ENCODE results near the gene PNPLA6. TPM values are rescaled to one million over a fixed set of nuclear protein-coding genes. Genes with fewer than 3 reads are reported as not detected.

Gene PNPLA6
- total RNA-seq, 1 experiment from 2014 or later = 217 TPM

- intact Hi-C loops (cut with micrococcal nuclease) = loop anchor here (10.0 kb wide), 1 partner anchor 112 kb away; no protein-coding TSS in a partner anchor
- no peaks in the 10 kb centered on the region for H3K9me3 ChIP-seq (ENCODE audit: low read length)
- no peaks in the 10 kb centered on the region for H3K27me3 ChIP-seq (ENCODE audit: low read length)
- peak overlapping the region; percentile 77 for H3K4me2 ChIP-seq (ENCODE audit: low read length)
- POLR2A ChIA-PET (ENCODE audit: unreplicated experiment) = interaction anchor here (0.6 to 0.8 kb wide), 5 partner anchors 24 to 936 kb away, joined by 3 to 8 read pairs (median 5); no protein-coding TSS in a partner anchor
- H3K9ac ChIP-seq (ENCODE audit: low read length) = no peak overlapping the region
- H3K9me2 ChIP-seq (replicated peaks; ENCODE audit: low read length) = no peaks in the 10 kb centered on the region
- CTCF ChIA-PET = interaction anchor here (0.5 to 1.0 kb wide), 3 partner anchors 99 to 422 kb away, joined by 3 to 4 read pairs (median 3); no protein-coding TSS in a partner anchor
- H3K27ac ChIP-seq (ENCODE audit: low read length) = no peak overlapping the region
- H4K20me1 ChIP-seq (ENCODE audit: low read length) = no peaks in the 10 kb centered on the region
- no peaks in the 10 kb centered on the region for H3K79me2 ChIP-seq (ENCODE audit: low read length)
- no peaks in the 10 kb centered on the region for H3K36me3 ChIP-seq (ENCODE audit: low read depth, low read length)
- TF ChIP-seq EZH2phosphoT487 (IDR thresholded peaks at IDR 0.05; ENCODE audit: borderline replicate concordance, low read length) (no peak), CTCF (conservative IDR thresholded peaks at IDR 0.05; ENCODE audit: low read depth, low read length) (no peak), EZH2 (IDR thresholded peaks at IDR 0.05; ENCODE audit: low read length, unreplicated experiment) (no peak)
- H3F3A ChIP-seq (ENCODE audit: low read length, unreplicated experiment) = no peaks in the 10 kb centered on the region
- peak overlapping the region; percentile 48 for H3K4me3 ChIP-seq (ENCODE audit: low read length)
- ATAC-seq (peak; percentile 89), DNase-seq (peak; percentile 99)
- H3K4me1 ChIP-seq (ENCODE audit: insufficient read depth, low read length) = peaks cover 16% of the 10 kb centered on the region
- BruUV-seq (replicated peaks) = TSS peak; percentile 50
- H2AFZ ChIP-seq (ENCODE audit: low read length) = peak overlapping the region; percentile 84
These were observed 28.9 kb upstream of the PNPLA6 start for GRCh38 chr19:7506385-7507328.

GRCh38 chr19:7507884-7508283 lies 27.6 kb upstream of the PNPLA6 start:
- POLR2A ChIA-PET (ENCODE audit: unreplicated experiment) = no interaction called here
- Histone ChIP-seq H3K9me2 (replicated peaks; ENCODE audit: low read length) (no peaks in the 10 kb centered on the region), H3K4me3 (ENCODE audit: low read length) (no peak overlapping the region), H3K27ac (ENCODE audit: low read length) (no peak overlapping the region), H3K9ac (ENCODE audit: low read length) (no peak overlapping the region), H4K20me1 (ENCODE audit: low read length) (no peaks in the 10 kb centered on the region), H3F3A (ENCODE audit: low read length, unreplicated experiment) (no peaks in the 10 kb centered on the region), H3K4me2 (ENCODE audit: low read length) (0 out of 2 replicates have a peak overlapping the region, but pooled peaks have one; percentile 12), H2AFZ (ENCODE audit: low read length) (no peak overlapping the region), H3K36me3 (ENCODE audit: low read depth, low read length) (no peaks in the 10 kb centered on the region), H3K4me1 (ENCODE audit: insufficient read depth, low read length) (peaks cover 16% of the 10 kb centered on the region), H3K27me3 (ENCODE audit: low read length) (no peaks in the 10 kb centered on the region), H3K9me3 (ENCODE audit: low read length) (no peaks in the 10 kb centered on the region), H3K79me2 (ENCODE audit: low read length) (no peaks in the 10 kb centered on the region)
- intact Hi-C loops (cut with micrococcal nuclease) = loop anchor here (10.0 kb wide), 1 partner anchor 113 kb away; no protein-coding TSS in a partner anchor
- BruUV-seq (replicated peaks) = no TSS peak
- DNase-seq = peak; percentile 97
- TF ChIP-seq EZH2phosphoT487 (IDR thresholded peaks at IDR 0.05; ENCODE audit: borderline replicate concordance, low read length) = no peak
- no peak for TF ChIP-seq EZH2 (IDR thresholded peaks at IDR 0.05; ENCODE audit: low read length, unreplicated experiment)
- TF ChIP-seq CTCF (conservative IDR thresholded peaks at IDR 0.05; ENCODE audit: low read depth, low read length) = no peak
- peak; percentile 68 for ATAC-seq
- CTCF ChIA-PET = no interaction called here
